ENCODE data around the gene ZEB1. TPM values are rescaled to one million over a fixed set of nuclear protein-coding genes. Genes with fewer than 3 reads are reported as not detected.
"Not testable (repeated sequence)": the region's sequence is repeated elsewhere in the genome, so short reads cannot be mapped to it uniquely, and the experiment has no call there.

The ZEB1 gene
- polyA plus RNA-seq, 4 donors, result 25.8 to 99.7 (median 32.7) TPM

- no peak for DNase-seq (ENCODE audit: low read depth in 4 of 4, low spot score in 3 of 4)
Measured at GRCh38 chr10:31362023-31362641, 43.1 kb downstream of the ZEB1 start.

- not testable (repeated sequence) for DNase-seq (ENCODE audit: low read depth in 4 of 4, low spot score in 3 of 4)
Measured at GRCh38 chr10:31363696-31364095, 44.7 kb downstream of the ZEB1 start.

GRCh38 chr10:31364238-31364637 lies 45.2 kb downstream of the ZEB1 start:
- not testable (repeated sequence) for DNase-seq (ENCODE audit: low read depth in 4 of 4, low spot score in 3 of 4)

DNA sequence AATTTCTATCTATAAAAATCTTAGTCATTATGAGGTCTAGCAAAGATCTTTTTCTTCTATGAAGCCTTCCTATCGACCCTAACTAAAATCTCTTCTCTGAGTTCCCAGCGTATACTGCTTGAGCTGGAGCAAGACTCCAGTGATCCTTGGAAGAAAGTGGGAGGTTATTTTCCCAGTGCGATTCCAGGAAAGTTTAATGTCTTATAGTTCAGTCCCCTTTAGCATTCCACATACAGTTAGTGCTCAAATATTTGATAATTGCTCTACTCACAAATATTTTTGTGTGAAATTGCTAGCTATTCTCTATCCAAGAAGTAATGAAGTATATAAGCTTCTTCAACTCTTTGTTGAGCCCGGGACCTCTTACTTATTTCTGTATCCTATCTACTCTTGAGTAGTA lies 47.7 kb downstream of the ZEB1 start:
- DNase-seq (ENCODE audit: low read depth in 4 of 4, low spot score in 3 of 4), result no peak

DNA sequence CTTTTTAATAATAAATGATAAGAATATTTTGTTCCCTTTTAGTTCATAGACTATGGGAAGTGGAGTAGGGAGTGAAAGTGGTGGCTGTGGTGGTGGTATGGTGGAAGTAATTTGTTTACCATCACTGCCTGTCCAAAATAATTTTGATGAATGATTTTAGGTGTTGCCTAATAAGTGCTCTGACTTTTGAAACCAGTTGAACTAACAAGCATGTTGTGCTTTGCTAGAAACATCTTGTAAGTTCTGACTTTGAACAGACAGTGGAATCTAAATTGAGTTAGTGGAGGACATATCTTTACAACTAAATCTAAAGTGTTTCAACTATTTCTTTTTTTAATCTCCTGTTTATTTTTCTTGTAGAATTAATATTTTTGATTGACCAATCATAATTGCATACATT lies 49.7 kb downstream of the ZEB1 start:
- no peak for DNase-seq (ENCODE audit: low read depth in 4 of 4, low spot score in 3 of 4)

DNA sequence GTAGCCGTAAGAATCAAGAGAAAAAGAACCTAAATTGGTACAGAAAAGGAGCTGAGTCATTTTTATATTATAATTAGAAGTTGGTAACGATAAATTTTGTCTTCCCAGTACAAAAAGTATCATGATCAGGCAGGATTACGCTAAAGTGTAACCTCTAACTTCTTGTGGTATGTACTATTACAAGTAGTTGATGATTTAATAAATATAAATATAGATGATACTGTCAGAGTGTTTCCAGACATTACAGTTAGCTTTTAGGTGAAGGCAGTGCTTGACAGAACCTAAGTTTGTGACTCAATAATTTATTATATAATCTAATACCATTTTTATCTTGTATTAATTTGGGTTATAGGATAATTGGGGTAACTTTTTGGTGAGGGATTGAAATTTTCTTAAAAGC lies 53.4 kb downstream of the ZEB1 start:
- no peak for DNase-seq (ENCODE audit: low read depth in 4 of 4, low spot score in 3 of 4)

GRCh38 chr10:31374146-31374696 lies 55.2 kb downstream of the ZEB1 start:
- no peak for DNase-seq (ENCODE audit: low read depth in 4 of 4, low spot score in 3 of 4)

DNA sequence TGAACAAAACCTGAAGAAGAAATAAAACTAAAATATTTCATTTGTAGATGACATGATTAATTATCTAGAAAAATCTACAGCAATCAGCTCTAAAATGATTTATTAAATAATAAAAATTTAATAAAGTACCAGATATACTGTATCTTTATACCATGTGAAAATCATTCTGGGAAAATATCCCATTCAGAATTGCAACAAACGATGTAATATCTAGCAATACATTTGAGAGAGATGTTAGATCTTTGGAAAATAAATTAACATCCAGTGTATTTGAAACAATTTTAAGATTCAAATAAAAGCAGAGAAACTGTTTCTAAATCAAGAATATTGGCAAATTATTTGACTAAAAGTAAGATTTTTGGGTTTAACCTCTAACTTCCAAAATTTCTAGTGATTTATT lies 62.2 kb downstream of the ZEB1 start:
- no peak for DNase-seq (ENCODE audit: low read depth in 4 of 4, low spot score in 3 of 4)

DNA sequence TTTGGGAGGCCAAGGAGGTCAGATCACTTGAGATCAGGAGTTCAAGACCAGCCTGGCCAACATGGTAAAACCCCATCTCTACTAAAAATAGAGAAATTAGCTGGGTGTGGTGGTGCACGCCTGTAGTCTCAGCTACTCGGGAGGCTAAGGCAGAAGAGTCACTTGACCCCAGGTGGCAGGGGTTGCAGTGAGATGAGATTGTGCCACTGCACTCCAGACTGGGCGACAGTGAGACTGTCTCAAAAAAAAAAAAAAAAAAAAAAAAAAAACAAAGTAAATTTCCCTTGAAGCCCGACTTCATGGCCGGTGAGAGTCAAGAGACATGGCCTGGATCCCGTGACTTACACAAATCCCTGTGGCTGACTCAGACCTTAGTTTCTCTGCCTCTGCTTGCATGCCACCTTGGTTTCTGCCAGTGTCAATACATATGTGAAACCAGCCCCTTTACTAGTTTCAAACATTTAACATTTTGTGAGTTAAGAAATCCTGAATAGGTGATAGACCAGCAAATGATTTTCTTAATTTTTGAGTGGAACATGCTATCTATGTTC lies 62.8 kb downstream of the ZEB1 start:
- DNase-seq (ENCODE audit: low read depth in 4 of 4, low spot score in 3 of 4), result no peak

- DNase-seq (ENCODE audit: low read depth in 4 of 4, low spot score in 3 of 4), result no peak
Measured at GRCh38 chr10:31383810-31384588, 65.0 kb downstream of the ZEB1 start.

DNA sequence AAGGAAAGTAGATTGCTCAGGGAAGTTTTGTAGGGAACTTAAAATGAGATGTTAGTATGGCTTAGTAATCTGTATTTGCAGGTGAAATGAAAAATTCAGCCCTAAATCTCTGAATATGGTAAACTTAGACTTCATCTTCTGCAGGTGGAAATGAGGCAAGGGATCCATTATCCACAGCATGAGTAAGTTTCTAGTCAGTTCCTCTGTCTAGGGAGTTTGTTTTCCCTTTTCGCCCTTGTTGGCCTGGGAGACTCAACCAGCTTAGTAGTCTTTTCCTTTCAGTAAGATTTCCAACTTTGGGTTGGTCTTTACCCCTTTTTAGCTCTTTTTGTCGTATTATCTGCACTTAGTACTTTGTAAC lies 65.6 kb downstream of the ZEB1 start:
- no peak for DNase-seq (ENCODE audit: low read depth in 4 of 4, low spot score in 3 of 4)

DNA sequence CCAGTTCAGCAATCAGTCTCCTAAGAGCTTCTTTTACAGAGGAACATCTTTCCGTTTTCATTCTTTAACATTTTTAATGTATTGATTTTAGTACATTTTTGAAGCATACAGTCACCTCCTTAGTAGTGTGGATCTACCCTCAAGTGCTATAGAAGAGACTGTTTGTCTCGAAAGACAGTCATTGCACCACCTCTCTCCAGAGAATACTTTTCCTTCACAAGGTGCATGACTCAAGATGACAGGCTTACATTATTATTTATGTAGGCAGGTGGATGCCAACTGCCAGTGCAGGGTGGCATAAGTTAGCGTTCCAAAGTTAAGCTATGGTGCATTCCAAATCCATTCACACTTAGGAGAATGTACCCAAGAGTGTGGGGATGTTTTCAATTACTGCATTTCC lies 71.8 kb downstream of the ZEB1 start:
- no peak for DNase-seq (ENCODE audit: low read depth in 4 of 4, low spot score in 3 of 4)

DNA sequence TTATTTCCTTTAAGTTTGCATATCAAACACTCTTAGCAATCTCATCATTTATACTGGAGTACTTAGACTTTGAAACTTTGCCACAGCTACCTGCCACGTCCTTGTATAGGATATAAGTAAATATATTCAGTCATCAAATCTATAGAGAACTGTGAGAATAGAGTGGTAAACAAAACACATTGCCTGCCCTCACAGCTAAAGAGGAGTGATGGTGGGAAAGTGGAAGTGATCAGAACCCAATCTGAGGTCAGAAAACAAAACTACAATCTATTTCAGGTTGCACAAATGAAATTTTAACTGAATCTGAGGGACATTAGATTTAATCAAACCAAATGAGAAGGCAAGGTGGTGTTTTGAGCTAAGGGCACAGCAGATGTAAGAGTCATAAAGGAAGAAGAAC lies 74.8 kb downstream of the ZEB1 start:
- no peak for DNase-seq (ENCODE audit: low read depth in 4 of 4, low spot score in 3 of 4)

GRCh38 chr10:31395695-31396094 lies 76.7 kb downstream of the ZEB1 start:
- DNase-seq (ENCODE audit: low read depth in 4 of 4, low spot score in 3 of 4), result no peak

- no peak for DNase-seq (ENCODE audit: low read depth in 4 of 4, low spot score in 3 of 4)
Measured at GRCh38 chr10:31396376-31396775, 77.4 kb downstream of the ZEB1 start.

DNA sequence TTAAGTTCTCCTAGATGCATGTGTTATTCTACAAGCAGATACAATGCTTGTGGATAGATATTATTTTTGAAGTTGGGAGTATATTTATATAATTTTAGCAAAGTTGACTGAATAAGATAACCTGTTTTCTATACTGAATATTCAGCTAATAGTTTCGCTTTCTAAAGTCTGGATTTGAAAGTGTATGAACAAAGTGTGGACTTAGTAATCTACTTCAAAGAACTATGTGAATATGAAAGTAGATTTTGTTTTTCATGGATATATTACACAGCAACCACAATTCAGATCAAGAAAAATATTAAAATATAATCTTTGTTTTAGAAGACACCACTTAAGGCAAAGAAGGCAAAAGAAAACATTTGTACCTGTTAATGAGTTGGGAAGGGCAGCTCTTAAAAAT lies 78.8 kb downstream of the ZEB1 start:
- DNase-seq (ENCODE audit: low read depth in 4 of 4, low spot score in 3 of 4), result no peak

- no peak for DNase-seq (ENCODE audit: low read depth in 4 of 4, low spot score in 3 of 4)
Measured at GRCh38 chr10:31399171-31399570, 80.2 kb downstream of the ZEB1 start.

GRCh38 chr10:31399631-31400030 lies 80.6 kb downstream of the ZEB1 start:
- no peak for DNase-seq (ENCODE audit: low read depth in 4 of 4, low spot score in 3 of 4)

DNA sequence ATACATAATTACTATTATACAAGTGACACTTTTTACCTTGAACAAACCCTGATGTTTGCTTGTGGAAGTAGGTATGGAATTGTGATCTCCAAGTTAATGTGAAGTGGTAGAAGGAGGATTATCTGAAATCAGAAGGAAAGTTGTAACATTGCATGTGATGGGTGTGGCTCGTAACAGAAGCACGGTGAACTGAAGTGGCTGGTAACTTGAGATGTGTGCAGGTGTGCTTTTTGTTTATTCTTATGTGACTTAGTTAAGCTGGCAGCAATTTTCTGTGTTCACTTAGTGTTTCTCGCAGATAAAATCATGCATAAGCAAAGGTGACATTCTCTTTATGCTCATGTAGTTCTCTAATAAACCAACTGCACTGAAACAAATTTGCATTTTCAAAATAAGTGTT lies 82.3 kb downstream of the ZEB1 start:
- DNase-seq (ENCODE audit: low read depth in 4 of 4, low spot score in 3 of 4), result no peak

GRCh38 chr10:31404640-31405039 lies 85.6 kb downstream of the ZEB1 start:
- DNase-seq (ENCODE audit: low read depth in 4 of 4, low spot score in 3 of 4), result no peak

DNA sequence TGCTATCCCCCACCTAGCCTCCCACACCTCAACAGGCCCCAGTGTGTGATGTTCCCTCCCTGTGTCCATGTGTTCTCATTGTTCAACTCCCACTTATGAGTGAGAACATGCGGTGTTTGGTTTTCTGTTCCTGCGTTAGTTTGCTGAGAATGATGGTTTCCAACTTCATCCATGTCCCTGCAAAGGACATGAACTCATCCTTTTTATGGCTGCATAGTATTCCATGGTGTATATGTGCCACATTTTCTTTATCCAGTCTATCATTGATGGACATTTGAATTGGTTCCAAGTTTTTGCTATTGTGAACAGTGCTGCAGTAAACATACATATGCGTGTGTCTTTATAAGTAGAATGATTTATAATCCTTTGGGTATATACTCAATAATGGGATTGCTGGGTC lies 86.8 kb downstream of the ZEB1 start:
- not testable (repeated sequence) for DNase-seq (ENCODE audit: low read depth in 4 of 4, low spot score in 3 of 4)

- not testable (repeated sequence) for DNase-seq (ENCODE audit: low read depth in 4 of 4, low spot score in 3 of 4)
Measured at GRCh38 chr10:31412397-31412796, 93.4 kb downstream of the ZEB1 start.

All from left renal pelvis (tissue), 4 donors.